GM21447 (cell line): ENCODE data around the gene TMEM175.

ENCODE experiments used
- ATAC-seq: cut with Tn5 transposase; IDR thresholded peaks from one replicate; pipeline ENCODE4 v1.9.1; 2021; ENCODE audit not compliant: unreplicated experiment

Gene TMEM175

DNA sequence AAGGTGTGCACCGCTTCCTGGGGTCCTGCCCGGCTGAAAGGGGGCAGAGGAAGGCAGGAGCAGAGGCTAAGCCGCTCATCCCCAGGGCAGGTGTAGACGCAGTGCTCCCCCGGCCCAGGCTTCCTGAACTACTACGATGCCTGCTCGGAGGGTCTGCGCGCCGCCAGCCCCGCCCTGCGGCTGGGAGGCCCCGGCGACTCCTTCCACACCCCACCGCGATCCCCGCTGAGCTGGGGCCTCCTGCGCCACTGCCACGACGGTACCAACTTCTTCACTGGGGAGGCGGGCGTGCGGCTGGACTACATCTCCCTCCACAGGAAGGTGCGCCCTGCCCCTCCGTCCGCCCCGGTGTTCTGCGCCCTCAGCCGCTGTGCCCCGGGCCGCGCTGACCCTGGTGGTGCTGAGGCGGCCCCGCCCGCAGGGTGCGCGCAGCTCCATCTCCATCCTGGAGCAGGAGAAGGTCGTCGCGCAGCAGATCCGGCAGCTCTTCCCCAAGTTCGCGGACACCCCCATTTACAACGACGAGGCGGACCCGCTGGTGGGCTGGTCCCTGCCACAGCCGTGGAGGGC lies 69.4 kb downstream of the TMEM175 start:
- ATAC-seq, result no peak

GRCh38 chr4:1002131-1002630 lies 69.9 kb downstream of the TMEM175 start:
- ATAC-seq, result no peak

DNA sequence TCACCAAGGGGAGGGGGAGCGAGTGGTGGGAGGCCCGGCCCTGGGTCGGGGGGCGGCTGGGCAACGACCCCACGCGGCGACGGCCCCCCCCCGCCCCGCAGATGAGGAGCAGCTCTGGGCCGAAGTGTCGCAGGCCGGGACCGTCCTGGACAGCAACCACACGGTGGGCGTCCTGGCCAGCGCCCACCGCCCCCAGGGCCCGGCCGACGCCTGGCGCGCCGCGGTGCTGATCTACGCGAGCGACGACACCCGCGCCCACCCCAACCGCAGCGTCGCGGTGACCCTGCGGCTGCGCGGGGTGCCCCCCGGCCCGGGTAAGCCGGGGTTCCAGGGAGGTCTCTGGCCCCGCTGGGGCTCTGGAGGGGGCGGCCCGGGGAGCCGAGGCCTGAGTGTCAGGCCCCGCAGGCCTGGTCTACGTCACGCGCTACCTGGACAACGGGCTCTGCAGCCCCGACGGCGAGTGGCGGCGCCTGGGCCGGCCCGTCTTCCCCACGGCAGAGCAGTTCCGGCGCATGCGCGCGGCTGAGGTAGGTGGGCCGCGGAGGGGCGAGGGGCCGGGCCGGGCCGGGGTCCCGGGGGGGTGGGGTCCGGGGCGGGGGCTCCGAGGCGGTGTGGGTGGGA lies 70.5 kb downstream of the TMEM175 start:
- ATAC-seq, result no peak

GRCh38 chr4:1003271-1004070 lies 71.2 kb downstream of the TMEM175 start:
- ATAC-seq, result no peak

- no peak for ATAC-seq
Measured at GRCh38 chr4:1004071-1004418, 71.8 kb downstream of the TMEM175 start.

DNA sequence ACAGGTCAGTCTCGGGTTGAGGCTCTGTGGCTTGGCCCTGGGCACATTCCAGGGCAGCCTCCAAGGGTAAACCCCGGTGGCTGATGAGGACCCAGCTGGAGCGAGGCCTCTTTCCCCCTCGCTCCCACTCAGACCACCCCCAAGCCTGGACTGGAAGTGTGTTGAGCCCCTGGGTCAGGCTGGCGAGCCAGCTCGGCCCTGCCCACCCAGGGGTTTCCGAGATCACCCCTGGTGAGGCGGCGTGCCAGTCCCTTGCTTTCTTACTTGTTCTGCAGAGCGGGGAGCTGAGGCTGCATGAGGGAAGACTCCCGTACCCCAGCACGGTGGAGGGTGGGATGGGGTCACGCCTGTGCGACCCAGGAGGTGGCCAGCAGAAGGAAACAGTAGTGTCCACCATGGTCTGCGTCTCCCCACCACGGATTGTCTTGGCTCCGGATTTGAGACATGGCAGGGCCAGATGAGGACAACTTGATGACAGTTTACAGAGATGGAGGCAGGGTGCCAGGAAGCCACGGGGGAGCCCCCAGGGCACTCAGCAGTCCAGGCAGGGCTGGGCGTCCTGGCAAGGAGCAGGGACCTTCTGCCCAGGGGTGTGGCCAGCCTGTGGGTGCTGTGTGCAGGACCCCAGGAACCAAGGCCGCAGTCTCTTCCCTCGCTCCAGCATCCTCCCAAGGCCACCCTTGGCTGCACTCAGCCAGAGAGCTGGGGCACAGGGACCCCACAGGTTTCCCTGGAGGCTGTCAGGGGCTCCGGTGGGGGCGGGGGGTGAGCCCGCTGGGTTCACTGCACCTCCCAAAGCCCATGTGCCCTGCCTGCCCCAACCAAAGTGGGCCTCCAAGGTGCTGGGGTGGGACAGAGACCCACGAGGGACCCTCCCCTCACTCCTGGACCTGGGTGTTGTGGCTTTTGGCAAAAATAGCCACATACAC lies 72.6 kb downstream of the TMEM175 start:
- no peak for ATAC-seq

GRCh38 chr4:1006856-1007255 lies 74.6 kb downstream of the TMEM175 start:
- ATAC-seq, result no peak
